Neural progenitor cell (in vitro differentiated cells): ENCODE results near the gene ARID5A. TPM values are rescaled to one million over a fixed set of nuclear protein-coding genes. Genes with fewer than 3 reads are reported as not detected.

Experiments
- DNase-seq: peaks from one replicate; pipeline ENCODE4 v3.0.0-alpha.2; 2016; ENCODE audit warnings: low spot score
- H2AFZ ChIP-seq: fragments of 200-600 bp; sonication (generic); replicated peaks from 2 replicates; pipeline ENCODE4 v1.6.1; 2016; ENCODE audit warnings: antibody characterized with exemption
- H3F3A ChIP-seq: fragments of 200-600 bp; sonication (generic); 2 replicates; pipeline ENCODE4 v1.6.1; 2016; ENCODE audit warnings: antibody characterized with exemption, low read depth
- H3K27ac ChIP-seq: fragments of 200-600 bp; sonication (generic); 2 replicates; pipeline ENCODE4 v1.5.1; 2016; ENCODE audit warnings: mild to moderate bottlenecking
- H3K27me3 ChIP-seq: fragments of 200-600 bp; sonication (generic); 2 replicates; pipeline ENCODE4 v1.6.1; 2016; ENCODE audit warnings: mild to moderate bottlenecking, moderate library complexity
- H3K36me3 ChIP-seq: fragments of 200-600 bp; sonication (generic); 2 replicates; pipeline ENCODE4 v1.5.1; 2016
- H3K4me1 ChIP-seq: fragments of 200-600 bp; sonication (generic); 2 replicates; pipeline ENCODE4 v1.6.1; 2016; ENCODE audit warnings: mixed run types
- H3K4me2 ChIP-seq: fragments of 200-600 bp; sonication (generic); 2 replicates; pipeline ENCODE4 v1.6.1; 2016
- H3K4me3 ChIP-seq: fragments of 200-600 bp; sonication (generic); 2 replicates; pipeline ENCODE4 v1.5.1; 2016
- H3K79me2 ChIP-seq: fragments of 200-600 bp; sonication (generic); 2 replicates; pipeline ENCODE4 v1.6.1; 2016; ENCODE audit warnings: low read depth
- H3K9ac ChIP-seq: fragments of 200-600 bp; sonication (generic); 2 replicates; pipeline ENCODE4 v1.6.1; 2016
- H3K9me3 ChIP-seq: fragments of 200-600 bp; sonication (generic); 2 replicates; pipeline ENCODE4 v1.5.1; 2016; ENCODE audit warnings: low read depth
- H4K20me1 ChIP-seq: fragments of 200-600 bp; sonication (generic); 2 replicates; pipeline ENCODE4 v1.6.1; 2016; ENCODE audit warnings: low read depth
- H3K27ac Mint-ChIP-seq: 3 replicates; pipeline ENCODE4 v1.8.0; 2021; ENCODE audit warnings: mixed read lengths
- H3K27me3 Mint-ChIP-seq: 2 replicates; pipeline ENCODE4 v1.8.0; 2022; ENCODE audit warnings: low read depth, mild to moderate bottlenecking, inconsistent platforms, moderate library complexity, mixed read lengths; ENCODE audit not compliant: insufficient read depth
- H3K36me3 Mint-ChIP-seq: 3 replicates; pipeline ENCODE4 v1.8.0; 2021; ENCODE audit warnings: mixed read lengths
- H3K4me1 Mint-ChIP-seq: 3 replicates; pipeline ENCODE4 v1.8.0; 2021; ENCODE audit warnings: mixed read lengths
- H3K4me3 Mint-ChIP-seq: 3 replicates; pipeline ENCODE4 v1.8.0; 2021; ENCODE audit warnings: mild to moderate bottlenecking, moderate library complexity, mixed read lengths
- H3K9me3 Mint-ChIP-seq: 3 replicates; pipeline ENCODE4 v1.8.0; 2020; ENCODE audit warnings: mixed read lengths
- EZH2 ChIP-seq: fragments of 200-600 bp; sonication (generic); IDR thresholded peaks from 2 replicates; pipeline ENCODE4 v1.6.1; 2017; ENCODE audit warnings: antibody characterized with exemption, mild to moderate bottlenecking, moderate library complexity
- EZH2phosphoT487 ChIP-seq: fragments of 200-600 bp; sonication (generic); IDR thresholded peaks from 2 replicates; pipeline ENCODE4 v1.6.1; 2017; ENCODE audit warnings: antibody characterized with exemption
- total RNA-seq: library from RNA; depleted of rRNA; stranded (reverse); fragments of >200 nt; gene quantifications from 2 replicates; pipeline ENCODE4 v1.2.3, GENCODE V29; 2015; ENCODE audit warnings: low replicate concordance
- TF ChIP-seq, protein P1 (sequence below): fragments of 200-600 bp; sonication (generic); IDR thresholded peaks from 2 replicates; pipeline ENCODE4 v1.5.1; 2017; ENCODE audit warnings: antibody characterized with exemption, mild to moderate bottlenecking

Gene ARID5A
- total RNA-seq, 1 donor from 2014 or later: 0.75 TPM

DNA sequence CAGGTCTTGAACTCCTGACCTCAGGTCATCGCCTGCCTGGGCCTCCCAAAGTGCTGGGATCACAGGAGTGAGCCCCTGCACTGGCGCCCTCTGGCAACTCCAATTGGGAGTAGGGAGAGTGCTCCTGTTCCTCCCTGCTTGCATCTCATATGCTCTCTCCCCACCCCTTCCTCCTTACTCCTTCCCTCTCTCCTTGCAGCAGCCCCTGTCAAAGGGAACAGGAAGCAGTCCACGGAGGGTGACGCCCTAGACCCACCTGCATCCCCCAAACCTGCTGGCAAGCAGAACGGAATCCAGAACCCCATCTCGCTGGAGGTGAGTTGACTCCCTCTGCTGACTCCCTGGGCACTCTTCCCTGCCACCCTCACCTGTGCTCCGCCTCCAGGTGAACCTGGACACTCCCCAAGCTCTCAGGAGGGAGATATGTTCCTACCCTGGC is 10.7 kb downstream of the ARID5A start:
- Histone ChIP-seq H3K79me2 (no peaks in the 10 kb centered on the region), H2AFZ (no peak overlapping the region), H3K9me3 (no peaks in the 10 kb centered on the region), H4K20me1 (no peaks in the 10 kb centered on the region), H3K36me3 (no peaks in the 10 kb centered on the region), H3K4me3 (no peak overlapping the region), H3K4me1 (peaks cover 2% of the 10 kb centered on the region), H3K9ac (no peak overlapping the region), H3K27ac (no peak overlapping the region), H3F3A (no peaks in the 10 kb centered on the region), H3K4me2 (no peak overlapping the region), H3K27me3 (peaks cover 4% of the 10 kb centered on the region)
- DNase-seq: no peak
- H3K36me3 Mint-ChIP-seq: peaks cover 15% of the 10 kb centered on the region
- H3K27ac Mint-ChIP-seq: no peak overlapping the region
- H3K27me3 Mint-ChIP-seq: no peaks in the 10 kb centered on the region
- no peaks in the 10 kb centered on the region for H3K4me1 Mint-ChIP-seq
- TF ChIP-seq, protein P1, sequence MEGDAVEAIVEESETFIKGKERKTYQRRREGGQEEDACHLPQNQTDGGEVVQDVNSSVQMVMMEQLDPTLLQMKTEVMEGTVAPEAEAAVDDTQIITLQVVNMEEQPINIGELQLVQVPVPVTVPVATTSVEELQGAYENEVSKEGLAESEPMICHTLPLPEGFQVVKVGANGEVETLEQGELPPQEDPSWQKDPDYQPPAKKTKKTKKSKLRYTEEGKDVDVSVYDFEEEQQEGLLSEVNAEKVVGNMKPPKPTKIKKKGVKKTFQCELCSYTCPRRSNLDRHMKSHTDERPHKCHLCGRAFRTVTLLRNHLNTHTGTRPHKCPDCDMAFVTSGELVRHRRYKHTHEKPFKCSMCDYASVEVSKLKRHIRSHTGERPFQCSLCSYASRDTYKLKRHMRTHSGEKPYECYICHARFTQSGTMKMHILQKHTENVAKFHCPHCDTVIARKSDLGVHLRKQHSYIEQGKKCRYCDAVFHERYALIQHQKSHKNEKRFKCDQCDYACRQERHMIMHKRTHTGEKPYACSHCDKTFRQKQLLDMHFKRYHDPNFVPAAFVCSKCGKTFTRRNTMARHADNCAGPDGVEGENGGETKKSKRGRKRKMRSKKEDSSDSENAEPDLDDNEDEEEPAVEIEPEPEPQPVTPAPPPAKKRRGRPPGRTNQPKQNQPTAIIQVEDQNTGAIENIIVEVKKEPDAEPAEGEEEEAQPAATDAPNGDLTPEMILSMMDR: no peak
- TF ChIP-seq EZH2phosphoT487 (no peak), EZH2 (no peak)
- peaks cover 8% of the 10 kb centered on the region for H3K9me3 Mint-ChIP-seq
- H3K4me3 Mint-ChIP-seq: no peak overlapping the region

DNA sequence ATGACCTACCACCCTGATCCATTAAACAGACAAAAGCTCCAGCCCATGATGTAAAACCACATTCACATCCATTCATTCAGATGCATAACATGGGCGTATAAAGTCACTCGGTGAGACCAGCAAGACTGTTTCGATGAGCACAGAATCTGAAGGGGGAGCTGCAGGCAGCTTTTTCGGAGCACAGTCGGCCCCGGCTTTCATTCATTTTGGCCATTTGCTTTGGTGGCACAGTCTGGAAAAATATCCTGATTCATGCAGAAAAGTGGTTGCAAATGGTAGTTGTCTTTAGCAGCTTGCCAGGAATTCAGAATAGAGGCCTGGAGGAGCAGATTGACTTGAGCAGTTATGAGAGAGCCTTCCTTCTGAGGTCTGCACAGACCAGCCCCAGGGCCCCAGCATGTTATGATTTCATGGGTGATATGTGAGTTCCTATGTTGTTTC is 11.2 kb downstream of the ARID5A start:
- no peak overlapping the region for H3K4me2 ChIP-seq
- TF ChIP-seq EZH2phosphoT487: no peak
- TF ChIP-seq, protein P1: no peak
- TF ChIP-seq EZH2: no peak
- H3K27ac Mint-ChIP-seq: no peak overlapping the region
- no peaks in the 10 kb centered on the region for H3K4me1 Mint-ChIP-seq
- H3K9me3 Mint-ChIP-seq: peaks cover 8% of the 10 kb centered on the region
- H3K27me3 ChIP-seq: no peaks in the 10 kb centered on the region
- no peaks in the 10 kb centered on the region for H3K79me2 ChIP-seq
- no peak for DNase-seq
- H3K4me3 ChIP-seq: no peak overlapping the region
- H3K9ac ChIP-seq: no peak overlapping the region
- H3K27ac ChIP-seq: no peak overlapping the region
- H3F3A ChIP-seq: no peaks in the 10 kb centered on the region
- no peaks in the 10 kb centered on the region for H3K4me1 ChIP-seq
- H3K9me3 ChIP-seq: no peaks in the 10 kb centered on the region
- no peak overlapping the region for H2AFZ ChIP-seq
- peaks cover 15% of the 10 kb centered on the region for H3K36me3 Mint-ChIP-seq
- no peaks in the 10 kb centered on the region for H4K20me1 ChIP-seq
- H3K36me3 ChIP-seq: no peaks in the 10 kb centered on the region
- no peak overlapping the region for H3K4me3 Mint-ChIP-seq
- no peaks in the 10 kb centered on the region for H3K27me3 Mint-ChIP-seq

DNA sequence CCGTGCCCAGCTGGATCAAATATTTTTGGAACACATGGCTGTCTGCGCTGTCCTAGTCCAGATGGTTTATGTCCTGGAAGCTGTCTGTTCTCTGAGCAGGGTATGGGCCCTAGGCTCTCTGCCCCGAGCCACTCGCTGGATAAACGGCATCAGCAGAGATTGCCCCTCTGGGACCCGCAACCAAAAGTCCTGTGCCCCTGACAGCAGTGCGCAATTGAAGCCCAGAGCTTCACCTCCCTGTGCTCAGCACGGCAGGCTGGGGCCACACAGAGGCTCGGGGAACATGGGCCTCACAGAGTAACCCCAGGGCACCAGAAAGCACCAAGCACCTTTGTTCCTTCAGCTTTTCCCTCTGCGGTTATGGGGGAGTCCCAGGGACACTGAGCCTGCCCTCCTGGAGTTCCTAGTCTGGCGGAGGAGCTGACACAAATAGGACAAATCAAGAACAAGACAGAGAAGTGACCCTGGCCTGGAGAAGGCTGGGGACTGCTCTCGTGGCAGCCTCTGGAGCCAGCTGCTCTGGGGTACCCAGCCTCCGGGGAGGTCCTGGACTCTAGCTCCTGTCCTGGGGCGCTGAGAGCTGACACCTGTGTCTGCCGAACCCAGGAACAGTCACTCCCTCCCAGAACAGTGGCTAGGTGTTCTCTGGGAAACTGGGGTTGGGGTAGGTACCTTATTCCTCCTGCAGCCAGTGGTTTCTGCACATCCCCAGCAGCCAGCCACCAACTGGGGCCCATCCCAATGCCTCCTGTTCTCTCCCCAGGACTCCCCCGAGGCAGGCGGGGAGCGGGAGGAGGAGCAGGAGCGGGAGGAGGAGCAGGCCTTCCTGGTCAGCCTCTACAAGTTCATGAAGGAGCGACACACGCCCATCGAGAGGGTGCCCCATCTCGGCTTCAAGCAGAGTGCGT is 12.3 kb downstream of the ARID5A start:
- no peaks in the 10 kb centered on the region for H3K9me3 ChIP-seq
- no peaks in the 10 kb centered on the region for H3K4me1 Mint-ChIP-seq
- peaks cover 8% of the 10 kb centered on the region for H3K9me3 Mint-ChIP-seq
- peaks cover 11% of the 10 kb centered on the region for H3K36me3 Mint-ChIP-seq
- no peak overlapping the region for H3K4me3 Mint-ChIP-seq
- H3K27ac Mint-ChIP-seq: no peak overlapping the region
- no peaks in the 10 kb centered on the region for H3K79me2 ChIP-seq
- DNase-seq: no peak
- H4K20me1 ChIP-seq: no peaks in the 10 kb centered on the region
- H3K36me3 ChIP-seq: no peaks in the 10 kb centered on the region
- TF ChIP-seq, protein P1: no peak
- TF ChIP-seq EZH2phosphoT487: no peak
- H3K27me3 ChIP-seq: no peaks in the 10 kb centered on the region
- H3K4me1 ChIP-seq: no peaks in the 10 kb centered on the region
- H3K4me2 ChIP-seq: no peak overlapping the region
- peaks cover 2% of the 10 kb centered on the region for H3K27me3 Mint-ChIP-seq
- no peaks in the 10 kb centered on the region for H3F3A ChIP-seq
- no peak overlapping the region for H3K9ac ChIP-seq
- H2AFZ ChIP-seq: no peak overlapping the region
- H3K4me3 ChIP-seq: no peak overlapping the region
- no peak overlapping the region for H3K27ac ChIP-seq
